ENCODE results near the gene SLC45A1.

The SLC45A1 gene

DNA sequence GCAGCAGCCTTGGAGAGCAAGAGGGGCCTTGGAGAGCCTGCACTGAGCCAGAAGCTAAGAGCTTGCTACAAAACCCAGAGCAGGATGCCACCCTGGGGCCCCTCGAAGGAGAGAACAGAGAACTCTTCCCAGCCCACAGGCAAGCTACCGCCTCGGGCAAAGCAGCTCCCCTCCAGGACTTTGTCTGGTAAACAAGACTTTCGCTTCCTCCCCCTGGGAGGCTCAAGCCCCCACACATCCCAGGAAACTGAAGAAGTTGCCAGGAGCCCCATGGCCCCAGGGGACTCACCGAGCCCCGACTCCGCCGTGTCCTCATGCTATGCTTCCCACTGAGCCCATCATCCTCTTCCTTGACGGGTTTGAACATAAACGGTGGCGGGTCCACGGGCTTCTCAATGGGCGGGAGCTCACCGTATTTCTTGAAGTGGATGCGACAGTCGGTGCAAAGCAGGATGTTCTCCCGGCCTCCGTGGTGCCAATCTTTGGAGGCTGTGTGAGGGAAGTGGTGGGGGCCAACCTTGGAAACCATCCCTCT lies 45.9 kb downstream of the SLC45A1 start:
- Histone ChIP-seq H3K36me3 (ENCODE audit: insufficient read depth, low read length) (peaks cover 69% of the 10 kb centered on the region), H3K4me1 (ENCODE audit: insufficient read depth, low read length) (peaks cover 4% of the 10 kb centered on the region), H3K9me3 (ENCODE audit: low read length) (no peaks in the 10 kb centered on the region), H3K4me3 (ENCODE audit: low read length) (no peak overlapping the region), H3K27me3 (ENCODE audit: insufficient read depth, low read length) (no peaks in the 10 kb centered on the region), H2AFZ (ENCODE audit: low read depth, low read length) (no peak overlapping the region)

DNA sequence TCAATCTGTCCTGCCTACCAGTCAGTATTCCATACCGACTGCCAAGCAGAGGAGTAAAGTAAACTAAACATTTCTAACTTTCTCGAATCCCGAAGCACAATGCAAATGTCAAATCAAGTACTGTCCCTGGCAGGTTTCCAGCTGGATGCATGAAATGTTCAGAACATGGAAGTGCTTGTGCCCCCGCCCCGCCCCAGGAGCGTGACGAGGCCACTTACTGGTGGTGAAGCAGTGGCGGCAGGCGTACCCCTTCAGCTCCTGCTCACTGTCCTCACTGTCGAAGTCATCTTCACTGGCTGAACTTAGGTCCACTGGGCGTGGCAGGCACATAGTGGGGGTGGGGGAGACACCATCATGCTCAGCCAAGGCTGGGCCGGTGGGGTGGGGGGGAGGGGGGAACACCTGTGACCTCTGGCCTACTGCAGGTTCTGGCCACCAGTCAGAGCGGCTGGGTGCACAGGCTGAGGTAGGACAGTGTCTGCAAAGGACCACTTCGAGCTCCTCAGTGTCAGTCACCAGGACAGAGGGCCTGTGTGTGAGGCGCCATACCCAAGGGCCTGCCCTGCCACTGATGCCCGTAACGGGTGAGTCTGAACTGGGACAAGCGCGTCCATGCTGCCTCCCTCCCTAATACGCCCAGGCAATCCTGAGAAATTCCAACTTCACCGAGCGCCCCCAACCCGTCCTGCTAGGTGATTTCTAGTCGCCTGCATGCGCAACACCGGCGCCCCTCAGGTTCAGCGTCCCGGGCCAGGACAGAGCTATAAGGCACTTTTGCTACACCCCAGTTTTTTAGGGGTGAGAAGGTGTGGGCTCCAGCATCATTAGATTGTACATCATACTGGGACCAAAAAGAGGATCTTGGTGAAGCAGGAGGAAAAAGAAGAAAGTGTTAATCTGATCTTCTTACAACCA lies 46.9 kb downstream of the SLC45A1 start:
- Histone ChIP-seq H3K9me3 (ENCODE audit: low read length) (no peaks in the 10 kb centered on the region), H3K4me1 (ENCODE audit: insufficient read depth, low read length) (peaks cover 4% of the 10 kb centered on the region), H3K27me3 (ENCODE audit: insufficient read depth, low read length) (no peaks in the 10 kb centered on the region), H3K36me3 (ENCODE audit: insufficient read depth, low read length) (peaks cover 59% of the 10 kb centered on the region), H2AFZ (ENCODE audit: low read depth, low read length) (no peak overlapping the region), H3K4me3 (ENCODE audit: low read length) (no peak overlapping the region)

DNA sequence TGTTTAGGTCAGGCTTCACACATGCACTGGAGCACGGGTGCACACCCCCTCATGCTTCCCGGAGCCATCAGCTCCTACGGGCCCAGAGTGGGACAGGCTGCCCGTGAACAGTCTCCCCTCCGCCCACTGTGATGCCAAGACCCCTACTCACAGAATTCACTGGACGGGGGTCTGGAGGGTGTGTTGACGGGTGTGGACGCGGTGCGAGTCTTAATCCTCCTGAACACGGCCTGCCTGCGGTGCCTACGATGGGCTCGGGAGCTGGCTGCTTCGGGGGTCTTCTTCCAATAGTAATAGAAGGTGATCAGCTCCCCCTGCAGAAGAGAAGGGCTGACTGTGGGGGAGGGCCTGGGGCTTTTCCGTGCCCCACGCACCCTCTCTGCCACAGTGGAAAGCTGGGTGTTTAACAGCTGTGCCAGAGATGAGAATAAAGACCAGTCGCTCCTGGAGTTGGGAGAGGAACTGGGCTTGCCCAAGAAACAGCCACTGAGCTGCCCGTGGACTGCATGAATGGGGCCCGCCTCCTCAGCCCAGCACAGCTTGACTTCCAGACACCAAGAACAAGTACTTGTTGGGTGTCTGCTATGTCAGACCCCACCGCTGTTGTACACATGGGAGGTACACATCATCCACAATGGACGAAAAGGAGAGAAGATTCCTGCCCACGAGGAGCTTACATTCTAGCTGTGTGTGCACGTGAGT lies 47.9 kb downstream of the SLC45A1 start:
- Histone ChIP-seq H3K4me3 (ENCODE audit: low read length) (no peak overlapping the region), H3K27me3 (ENCODE audit: insufficient read depth, low read length) (no peaks in the 10 kb centered on the region), H3K36me3 (ENCODE audit: insufficient read depth, low read length) (peaks cover 55% of the 10 kb centered on the region), H3K4me1 (ENCODE audit: insufficient read depth, low read length) (peaks cover 13% of the 10 kb centered on the region), H2AFZ (ENCODE audit: low read depth, low read length) (no peak overlapping the region), H3K9me3 (ENCODE audit: low read length) (no peaks in the 10 kb centered on the region)

DNA sequence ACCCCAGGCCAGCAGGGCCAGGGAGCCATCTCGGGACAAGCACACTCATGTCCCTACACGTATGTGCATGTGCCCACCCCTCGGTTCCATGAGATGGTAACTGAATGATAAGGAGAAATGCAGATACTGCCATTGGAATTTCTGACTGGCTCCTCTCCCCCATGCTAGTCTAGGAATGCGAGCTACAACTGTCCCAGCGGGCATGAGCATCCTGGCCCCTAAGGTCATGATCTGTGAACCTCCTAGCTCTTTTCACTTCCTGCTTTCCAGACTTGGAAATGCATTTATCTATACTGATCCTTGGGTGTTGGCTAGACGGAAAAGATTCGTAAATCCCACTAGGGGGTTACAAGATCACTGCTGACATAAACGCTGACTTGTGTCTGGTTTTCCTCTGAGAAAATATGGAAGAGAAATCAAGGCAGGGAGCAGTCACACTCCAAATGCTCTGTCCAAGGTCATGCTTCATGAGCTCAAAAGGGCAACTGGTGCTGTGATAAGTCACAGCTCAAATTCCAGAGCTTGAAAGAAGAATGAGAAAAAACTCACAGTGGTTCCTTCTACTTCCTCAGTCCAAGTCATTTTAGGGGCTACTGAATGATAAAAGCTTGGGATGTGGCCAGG lies 49.8 kb downstream of the SLC45A1 start:
- Histone ChIP-seq H3K4me3 (ENCODE audit: low read length) (no peak overlapping the region), H3K9me3 (ENCODE audit: low read length) (no peaks in the 10 kb centered on the region), H3K36me3 (ENCODE audit: insufficient read depth, low read length) (peaks cover 36% of the 10 kb centered on the region), H3K27me3 (ENCODE audit: insufficient read depth, low read length) (no peaks in the 10 kb centered on the region), H3K4me1 (ENCODE audit: insufficient read depth, low read length) (peaks cover 32% of the 10 kb centered on the region), H2AFZ (ENCODE audit: low read depth, low read length) (no peak overlapping the region)

DNA sequence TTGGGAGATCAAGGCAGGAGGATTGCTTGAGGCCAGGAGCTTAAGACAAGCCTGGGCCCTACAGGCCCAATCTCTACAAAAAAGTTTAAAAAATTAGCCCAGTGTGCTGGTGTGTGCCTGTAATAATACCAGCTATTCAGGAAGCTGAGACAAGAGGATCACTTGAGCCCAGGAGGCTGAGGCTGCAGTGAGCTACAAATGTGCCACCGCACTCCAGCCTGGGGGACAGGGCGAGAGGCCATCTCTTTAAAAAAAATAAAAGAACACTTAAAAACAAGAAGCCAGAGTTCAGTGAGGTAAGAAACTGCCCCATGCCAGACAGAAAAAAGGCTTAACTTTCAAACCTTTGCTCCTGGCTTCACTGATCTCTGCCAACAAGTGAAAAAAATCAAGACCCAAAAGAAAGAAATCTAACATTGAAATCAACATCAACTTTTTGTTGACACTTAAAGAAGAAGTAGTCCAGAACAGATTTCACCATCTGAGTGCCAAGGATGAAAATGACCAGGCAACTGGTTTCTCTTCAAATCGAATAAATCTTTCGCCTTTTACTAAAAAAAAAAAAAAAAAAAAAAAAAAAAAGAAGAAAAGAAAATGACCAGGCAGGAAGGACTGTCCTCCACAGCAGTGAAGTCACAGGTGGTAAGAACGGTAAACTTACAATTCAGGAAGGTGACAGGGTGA lies 51.2 kb downstream of the SLC45A1 start:
- Histone ChIP-seq H3K27me3 (ENCODE audit: insufficient read depth, low read length) (no peaks in the 10 kb centered on the region), H2AFZ (ENCODE audit: low read depth, low read length) (no peak overlapping the region), H3K4me3 (ENCODE audit: low read length) (no peak overlapping the region), H3K9me3 (ENCODE audit: low read length) (no peaks in the 10 kb centered on the region), H3K36me3 (ENCODE audit: insufficient read depth, low read length) (peaks cover 23% of the 10 kb centered on the region), H3K4me1 (ENCODE audit: insufficient read depth, low read length) (peaks cover 46% of the 10 kb centered on the region)

DNA sequence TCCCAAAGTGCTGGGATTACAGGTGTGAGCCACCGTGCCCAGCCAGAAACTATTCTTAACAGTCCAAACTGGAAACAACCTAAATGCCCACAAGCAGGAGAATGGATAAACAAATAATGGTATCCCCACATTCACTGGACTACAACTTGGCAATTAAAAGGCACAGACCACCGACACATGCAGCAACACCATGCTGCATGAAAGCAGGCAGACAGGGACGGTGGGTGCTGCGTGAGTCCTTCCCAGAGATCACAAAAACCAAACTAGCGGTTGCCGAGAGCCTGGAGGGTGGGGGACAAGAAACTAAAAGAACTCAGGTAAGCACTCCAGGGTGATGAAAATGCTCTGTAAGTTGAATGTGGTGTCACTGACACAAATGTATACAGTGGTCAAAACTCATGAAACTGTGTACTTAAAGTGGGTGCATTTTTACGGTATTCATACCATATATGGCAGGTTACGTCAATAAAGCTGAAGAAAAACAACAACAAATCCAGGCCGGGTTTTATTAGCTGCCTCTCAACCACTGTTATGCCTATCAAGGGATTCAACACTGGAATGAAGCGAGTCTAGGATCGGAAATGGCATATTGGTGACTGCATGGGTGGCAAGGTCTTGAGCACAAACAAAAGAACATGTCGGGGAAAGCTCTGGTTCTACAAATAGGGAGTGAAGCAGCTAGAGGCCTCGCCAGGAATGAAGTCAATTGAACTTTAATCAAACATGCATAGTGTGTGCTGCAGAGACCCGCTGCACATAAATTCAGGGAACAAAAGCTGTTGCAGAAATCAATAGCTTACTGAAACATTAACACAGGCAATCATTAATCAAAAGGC lies 52.4 kb downstream of the SLC45A1 start:
- peaks cover 15% of the 10 kb centered on the region for H3K36me3 ChIP-seq (ENCODE audit: insufficient read depth, low read length)
- no peaks in the 10 kb centered on the region for H3K27me3 ChIP-seq (ENCODE audit: insufficient read depth, low read length)
- no peak overlapping the region for H3K4me3 ChIP-seq (ENCODE audit: low read length)
- peaks cover 46% of the 10 kb centered on the region for H3K4me1 ChIP-seq (ENCODE audit: insufficient read depth, low read length)
- H2AFZ ChIP-seq (ENCODE audit: low read depth, low read length): no peak overlapping the region
- H3K9me3 ChIP-seq (ENCODE audit: low read length): no peaks in the 10 kb centered on the region

DNA sequence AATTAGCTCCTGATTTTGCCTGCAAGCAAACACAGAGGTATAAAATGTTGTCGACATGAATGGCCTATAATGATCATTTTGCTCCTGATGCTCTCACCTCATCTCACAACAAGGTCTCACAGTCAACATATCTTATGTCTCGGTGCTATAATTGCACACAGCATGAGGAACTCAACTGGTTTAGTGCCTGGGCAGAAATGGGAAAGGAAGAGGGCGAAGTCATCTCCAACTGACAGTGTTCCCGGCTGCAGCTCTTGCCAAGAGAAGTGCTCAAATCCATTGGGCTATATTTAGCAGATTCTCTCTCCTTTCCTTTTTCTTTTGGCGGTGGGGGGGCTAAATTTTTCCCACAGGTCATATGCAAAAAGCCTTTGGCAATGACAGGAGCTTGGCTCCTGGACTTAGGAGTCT lies 53.0 kb downstream of the SLC45A1 start:
- Histone ChIP-seq H3K4me3 (ENCODE audit: low read length) (no peak overlapping the region), H3K9me3 (ENCODE audit: low read length) (no peaks in the 10 kb centered on the region), H2AFZ (ENCODE audit: low read depth, low read length) (no peak overlapping the region), H3K4me1 (ENCODE audit: insufficient read depth, low read length) (peaks cover 46% of the 10 kb centered on the region), H3K27me3 (ENCODE audit: insufficient read depth, low read length) (no peaks in the 10 kb centered on the region), H3K36me3 (ENCODE audit: insufficient read depth, low read length) (peaks cover 8% of the 10 kb centered on the region)

DNA sequence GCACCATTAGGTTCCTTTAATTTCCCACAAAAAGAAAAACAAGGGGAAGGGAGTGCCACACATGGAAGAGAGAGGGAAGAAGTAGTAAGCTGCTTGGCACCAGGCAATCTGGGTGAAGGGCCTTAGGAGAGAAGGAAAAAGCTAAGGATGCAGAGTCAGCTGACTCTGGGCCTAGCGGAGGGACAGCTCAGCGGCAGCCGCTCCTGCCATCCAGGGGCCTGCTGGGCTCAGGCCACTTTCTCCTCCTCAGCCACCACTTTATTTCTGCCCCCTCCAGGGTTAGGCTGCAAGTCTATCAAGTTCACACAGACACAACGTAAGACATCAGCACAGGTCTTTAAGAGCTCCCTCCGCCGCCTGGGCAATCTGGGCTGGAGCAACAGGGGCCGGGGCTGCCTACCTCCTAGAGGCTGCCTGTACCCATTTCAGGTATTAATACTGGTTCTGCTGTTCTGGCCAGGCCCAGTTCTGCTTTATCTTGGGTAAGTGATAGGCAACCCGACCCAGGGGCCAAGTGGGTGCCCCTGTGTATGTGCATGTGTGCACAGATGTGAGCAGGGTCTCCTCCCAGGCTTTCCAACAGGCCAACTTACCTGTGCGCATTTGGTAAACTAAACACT lies 53.6 kb downstream of the SLC45A1 start:
- Histone ChIP-seq H3K4me3 (ENCODE audit: low read length) (no peak overlapping the region), H3K9me3 (ENCODE audit: low read length) (no peaks in the 10 kb centered on the region), H3K36me3 (ENCODE audit: insufficient read depth, low read length) (peaks cover 3% of the 10 kb centered on the region), H3K27me3 (ENCODE audit: insufficient read depth, low read length) (no peaks in the 10 kb centered on the region), H3K4me1 (ENCODE audit: insufficient read depth, low read length) (peaks cover 46% of the 10 kb centered on the region), H2AFZ (ENCODE audit: low read depth, low read length) (no peak overlapping the region)

DNA sequence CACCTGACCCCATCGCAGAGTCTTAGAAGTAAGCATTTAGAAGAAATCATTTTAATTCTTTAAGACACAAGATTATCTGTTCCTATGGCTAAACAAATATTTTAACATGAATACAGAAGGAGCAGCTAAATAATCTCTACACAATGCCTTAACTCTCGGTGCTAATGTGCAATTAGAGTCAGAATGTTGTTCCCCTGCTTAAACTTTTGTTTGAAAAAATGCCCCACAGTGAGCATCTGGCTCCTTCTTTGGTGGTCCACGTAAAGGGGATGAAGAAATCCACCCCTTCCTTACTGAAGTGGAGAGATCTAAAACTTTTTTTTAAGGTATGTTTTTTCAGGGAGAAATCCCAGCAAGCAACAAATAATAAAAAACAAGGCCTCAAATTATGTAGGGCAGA lies 55.2 kb downstream of the SLC45A1 start:
- H3K36me3 ChIP-seq (ENCODE audit: insufficient read depth, low read length): peaks cover 3% of the 10 kb centered on the region
- H3K9me3 ChIP-seq (ENCODE audit: low read length): no peaks in the 10 kb centered on the region
- no peaks in the 10 kb centered on the region for H3K27me3 ChIP-seq (ENCODE audit: insufficient read depth, low read length)
- H3K4me1 ChIP-seq (ENCODE audit: insufficient read depth, low read length): peaks cover 42% of the 10 kb centered on the region
- H2AFZ ChIP-seq (ENCODE audit: low read depth, low read length): no peak overlapping the region
- H3K4me3 ChIP-seq (ENCODE audit: low read length): no peak overlapping the region

DNA sequence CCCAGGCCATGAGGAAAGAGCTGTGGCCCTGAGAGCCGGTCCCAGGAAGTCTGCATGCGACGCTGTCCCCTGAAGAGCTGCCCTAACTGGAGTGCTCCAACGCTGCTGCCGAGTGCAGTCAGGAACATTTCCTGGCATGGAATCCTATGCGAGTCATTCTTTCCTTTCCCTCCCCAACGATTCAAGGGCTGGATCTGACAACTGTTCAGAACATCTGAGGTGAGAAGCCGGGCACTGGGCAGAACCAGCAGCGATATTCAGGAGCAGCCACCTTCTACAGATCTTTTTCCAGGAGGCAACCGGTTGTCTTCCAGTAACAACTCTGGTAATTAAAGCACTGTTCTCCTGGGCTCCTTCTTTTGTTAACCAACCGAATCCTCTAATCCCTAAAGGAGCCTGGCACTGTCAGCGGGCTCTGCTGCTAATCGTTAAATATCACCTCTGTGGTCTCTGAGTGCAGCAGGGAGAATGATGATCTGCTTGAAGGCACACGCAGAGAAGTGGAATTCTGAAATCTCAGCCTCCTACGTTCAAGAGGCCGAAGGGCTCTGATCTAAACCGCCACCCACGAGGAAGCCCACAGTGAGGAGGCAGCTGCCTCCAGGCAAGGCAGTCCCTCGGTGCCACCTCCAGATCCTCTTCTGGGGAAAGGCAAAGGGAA lies 55.8 kb downstream of the SLC45A1 start:
- Histone ChIP-seq H3K4me1 (ENCODE audit: insufficient read depth, low read length) (peaks cover 42% of the 10 kb centered on the region), H2AFZ (ENCODE audit: low read depth, low read length) (no peak overlapping the region), H3K4me3 (ENCODE audit: low read length) (no peak overlapping the region), H3K27me3 (ENCODE audit: insufficient read depth, low read length) (no peaks in the 10 kb centered on the region), H3K36me3 (ENCODE audit: insufficient read depth, low read length) (peaks cover 3% of the 10 kb centered on the region), H3K9me3 (ENCODE audit: low read length) (no peaks in the 10 kb centered on the region)

DNA sequence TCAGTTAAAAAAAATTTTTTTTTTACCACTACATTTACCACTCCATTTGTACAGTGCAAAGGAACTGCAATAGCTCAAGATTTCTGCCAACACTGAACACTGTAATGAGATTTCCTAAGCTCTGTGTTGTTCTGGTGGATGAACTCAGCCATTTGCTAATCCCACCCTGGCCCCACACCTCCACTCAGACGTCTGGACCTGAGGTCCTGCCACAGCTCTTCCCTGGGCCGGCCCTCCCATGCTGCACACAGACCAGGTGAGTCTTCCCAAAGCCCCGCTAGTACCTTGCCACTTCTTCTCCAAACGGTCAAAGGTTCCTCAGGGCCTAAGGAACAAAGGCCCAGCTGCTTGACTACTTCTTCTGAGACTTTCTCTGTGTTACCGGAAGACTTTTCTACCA lies 56.4 kb downstream of the SLC45A1 start:
- no peaks in the 10 kb centered on the region for H3K27me3 ChIP-seq (ENCODE audit: insufficient read depth, low read length)
- H3K4me1 ChIP-seq (ENCODE audit: insufficient read depth, low read length): peaks cover 42% of the 10 kb centered on the region
- H2AFZ ChIP-seq (ENCODE audit: low read depth, low read length): no peak overlapping the region
- H3K4me3 ChIP-seq (ENCODE audit: low read length): no peak overlapping the region
- no peaks in the 10 kb centered on the region for H3K9me3 ChIP-seq (ENCODE audit: low read length)
- H3K36me3 ChIP-seq (ENCODE audit: insufficient read depth, low read length): peaks cover 3% of the 10 kb centered on the region

All from neuron (in vitro differentiated cells).